CD4-positive, alpha-beta T cell treated with Interleukin-15 for 4 hours (primary cell): ENCODE results near the gene SOX8.

Source experiments
- DNase-seq: peaks from one replicate; pipeline ENCODE4 v3.0.0-alpha.2; 2020; ENCODE audit warnings: low spot score

The SOX8 gene

DNA sequence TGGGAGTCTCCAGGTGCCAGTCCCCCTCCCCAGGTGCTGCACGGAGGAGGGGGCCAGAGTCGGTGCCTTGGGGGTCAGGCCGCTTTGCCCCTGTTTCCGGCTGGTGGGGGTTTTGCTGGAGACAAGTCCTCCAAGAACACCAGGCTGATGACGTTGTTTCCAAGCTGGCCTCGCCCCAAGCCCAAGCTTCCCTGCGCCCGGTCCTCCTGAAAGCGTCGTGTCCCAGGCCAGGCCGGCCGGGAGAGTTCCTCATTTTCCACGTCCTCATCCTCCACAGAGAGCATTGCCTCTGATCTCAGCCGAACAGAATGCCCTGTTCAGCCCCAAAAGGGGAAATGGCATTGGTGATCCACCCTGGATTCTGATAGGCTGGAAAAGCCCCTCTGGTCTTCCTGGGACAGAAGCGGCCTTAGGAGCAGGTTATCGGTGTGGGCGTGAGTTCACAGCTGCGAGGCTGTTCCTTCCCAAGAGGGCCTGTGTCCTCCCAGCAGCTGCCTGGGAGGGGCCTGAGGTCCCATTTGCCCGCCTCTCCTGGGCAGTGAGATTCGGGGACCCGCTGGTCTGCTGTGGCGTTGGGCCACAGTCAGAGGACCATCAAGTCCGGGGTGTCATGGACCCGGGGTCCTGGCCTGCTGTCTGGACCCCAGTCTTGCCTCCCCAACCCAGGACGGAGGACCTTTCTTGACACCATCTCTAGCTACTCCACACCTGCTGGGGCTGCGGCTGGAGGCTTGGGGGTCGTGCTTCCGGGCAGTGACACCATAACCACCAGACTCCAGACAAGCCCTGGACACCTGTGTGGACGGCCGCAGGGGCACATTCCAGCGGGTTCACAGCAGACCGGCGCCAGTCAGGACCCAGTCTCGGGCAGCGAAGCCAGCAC lies 7.1 kb downstream of the SOX8 start:
- DNase-seq: no peak

GRCh38 chr16:989354-989814 lies 7.8 kb downstream of the SOX8 start:
- DNase-seq: no peak

- DNase-seq: no peak
These were observed 9.1 kb downstream of the SOX8 start for GRCh38 chr16:990516-991291.

GRCh38 chr16:991345-991744 lies 9.8 kb downstream of the SOX8 start:
- DNase-seq: no peak

DNA sequence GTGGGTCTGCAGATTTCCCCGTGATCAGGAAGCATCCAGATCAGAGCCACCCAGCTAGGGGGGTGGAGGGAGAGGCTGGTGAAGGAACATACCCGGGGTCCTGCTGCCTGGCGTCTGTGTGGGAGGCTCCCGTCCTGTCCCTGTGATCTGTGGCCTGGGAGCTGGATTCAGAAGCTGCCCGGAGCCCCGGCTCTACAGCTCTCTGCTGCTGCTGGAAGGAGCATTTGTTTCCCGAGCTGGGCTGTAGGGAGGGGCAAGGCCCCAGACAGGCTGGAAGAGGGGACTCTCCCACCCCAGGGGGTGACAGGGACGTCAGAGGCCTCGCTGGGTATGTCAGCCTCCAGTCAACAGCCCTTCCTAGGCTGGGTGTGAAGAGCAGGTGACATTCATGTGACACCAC lies 10.2 kb downstream of the SOX8 start:
- DNase-seq: no peak

GRCh38 chr16:993731-994130 lies 12.2 kb downstream of the SOX8 start:
- DNase-seq: no peak

GRCh38 chr16:995087-995486 lies 13.5 kb downstream of the SOX8 start:
- no peak for DNase-seq

DNA sequence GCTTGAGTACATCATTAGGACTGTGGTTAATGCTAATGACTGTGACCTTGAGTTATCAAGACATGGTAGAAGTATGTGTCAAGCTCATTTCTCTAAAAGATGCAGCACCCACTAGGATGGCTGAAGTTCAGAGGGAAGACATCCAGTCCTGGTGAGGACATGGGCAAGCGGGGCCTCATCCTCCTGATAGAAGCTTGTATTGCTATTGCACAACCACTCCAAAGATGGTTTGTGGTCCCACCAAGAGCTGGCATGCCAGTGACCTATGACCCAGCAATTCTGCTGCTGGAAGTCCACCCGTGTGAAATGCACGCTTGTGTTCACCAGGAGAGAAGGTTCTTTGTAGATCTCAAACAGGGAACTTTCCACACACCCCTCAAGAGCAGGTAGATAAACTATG lies 14.2 kb downstream of the SOX8 start:
- DNase-seq: no peak

DNA sequence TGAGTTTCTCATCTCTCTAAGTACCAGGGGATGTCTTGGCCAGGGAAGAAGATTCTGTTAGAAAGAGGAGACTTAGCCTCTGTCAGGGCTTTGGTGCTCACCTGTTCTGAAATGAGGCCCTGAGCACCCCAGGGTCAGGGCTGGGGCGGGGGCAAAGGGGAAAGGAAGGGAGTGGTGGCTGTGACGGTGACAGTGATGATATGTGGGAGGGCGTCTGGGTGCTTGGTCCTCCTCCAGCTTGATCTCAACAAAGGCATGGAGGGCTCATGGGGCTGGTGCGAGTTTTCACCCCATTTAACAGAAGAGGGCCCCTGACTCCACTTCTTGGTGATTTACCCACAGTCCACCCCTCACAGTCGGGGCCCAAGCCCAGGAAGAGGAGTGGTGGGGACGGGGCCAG lies 15.1 kb downstream of the SOX8 start:
- DNase-seq: peak; percentile 44

- DNase-seq: peak; percentile 84
These were observed 16.0 kb downstream of the SOX8 start for GRCh38 chr16:997440-998051.

- no peak for DNase-seq
These were observed 16.6 kb downstream of the SOX8 start for GRCh38 chr16:998211-998610.

- DNase-seq: no peak
These were observed 17.0 kb downstream of the SOX8 start for GRCh38 chr16:998615-999014.

DNA sequence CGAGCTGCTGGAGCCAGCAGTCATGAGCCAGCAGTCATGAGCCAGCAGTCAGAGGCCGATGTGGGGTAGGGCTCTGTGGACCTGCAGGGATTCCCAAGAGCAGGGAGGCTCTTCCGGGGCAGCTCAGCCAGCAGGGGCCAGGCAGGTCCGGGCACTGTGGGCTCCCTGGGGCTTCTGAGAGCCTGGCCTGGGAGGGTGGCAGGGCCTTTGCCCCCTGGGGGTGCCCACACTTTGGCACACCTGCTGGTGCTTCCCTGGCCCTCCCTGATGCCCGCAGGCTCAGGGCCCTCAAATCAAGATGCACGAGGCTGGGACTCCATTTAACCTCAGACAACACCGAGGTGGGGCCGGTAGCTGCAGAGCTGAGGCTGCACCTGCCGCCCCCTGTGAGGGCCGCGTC lies 18.1 kb downstream of the SOX8 start:
- DNase-seq: no peak

GRCh38 chr16:1000608-1001007 lies 19.0 kb downstream of the SOX8 start:
- DNase-seq: no peak

- no peak for DNase-seq
These were observed 19.5 kb downstream of the SOX8 start for GRCh38 chr16:1001096-1001495.

GRCh38 chr16:1002399-1003166 lies 21.0 kb downstream of the SOX8 start:
- DNase-seq: peak; percentile 79

- peak; percentile 45 for DNase-seq
These were observed 22.1 kb downstream of the SOX8 start for GRCh38 chr16:1003391-1004347.

DNA sequence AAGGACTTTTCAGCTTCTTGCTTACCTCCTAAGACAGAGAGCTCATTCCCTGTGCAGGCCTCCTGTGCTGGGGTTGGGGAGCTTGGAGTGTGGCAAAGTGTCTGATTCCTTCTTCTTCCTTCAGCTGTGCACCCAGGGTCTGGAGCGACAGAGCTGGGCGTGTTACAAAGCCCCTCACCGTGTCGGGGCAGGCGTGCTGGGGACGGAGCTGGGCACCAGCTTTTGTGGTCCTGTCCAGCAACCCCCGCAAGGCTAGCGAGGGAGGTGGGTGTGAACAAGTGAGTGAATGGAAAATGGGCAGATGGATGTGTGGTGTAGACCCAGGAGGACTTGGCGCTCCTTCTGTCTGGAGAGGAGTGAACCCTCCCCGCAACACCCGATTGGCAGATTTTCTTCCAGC lies 23.7 kb downstream of the SOX8 start:
- no peak for DNase-seq

DNA sequence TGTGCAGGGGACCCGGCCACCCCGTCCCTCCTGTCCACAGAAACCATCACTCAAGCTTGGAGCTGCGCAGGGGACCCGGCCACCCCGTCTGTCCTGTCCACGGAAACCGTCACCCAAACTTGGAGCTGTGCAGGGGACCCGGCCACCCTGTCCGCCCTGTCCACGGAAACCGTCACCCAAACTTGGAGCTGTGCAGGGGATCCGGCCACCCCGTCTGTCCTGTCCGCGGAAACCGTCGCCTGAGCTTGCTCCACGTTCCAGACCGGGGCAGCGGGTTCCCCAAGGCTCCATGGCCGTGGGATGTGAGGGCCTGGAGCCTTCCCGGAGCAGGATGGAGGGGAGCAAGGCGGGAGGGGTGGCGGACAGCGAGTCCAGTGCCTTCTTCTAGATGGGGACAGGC lies 25.2 kb downstream of the SOX8 start:
- DNase-seq: no peak

GRCh38 chr16:1007284-1007850 lies 25.8 kb downstream of the SOX8 start:
- DNase-seq: no peak

GRCh38 chr16:1008085-1008484 lies 26.5 kb downstream of the SOX8 start:
- no peak for DNase-seq
